Fibroblast of the aortic adventitia (primary cell): Measurements from ENCODE around the gene UNC5C. TPM values are rescaled to one million over a fixed set of nuclear protein-coding genes. Genes with fewer than 3 reads are reported as not detected.
A peak's percentile ranks its signal among the peaks of the same experiment; 100 is the strongest.

Experiments
- DNase-seq: peaks from one replicate; pipeline ENCODE4 v3.0.0-alpha.2; 2010; ENCODE audit warnings: low read depth
- H3K4me3 ChIP-seq: 2 replicates; pipeline ENCODE4 v1.5.1; 2011; ENCODE audit warnings: low read depth, mild to moderate bottlenecking, control low read depth, low read length, moderate library complexity
- CTCF ChIP-seq: IDR thresholded peaks from 2 replicates; pipeline ENCODE4 v1.5.1; 2011; ENCODE audit warnings: mild to moderate bottlenecking, low read length, control low read depth, inconsistent platforms; ENCODE audit not compliant: insufficient read depth
- total RNA-seq: library from RNA; depleted of rRNA; stranded (reverse); fragments of >200 nt; gene quantifications from 2 replicates; pipeline ENCODE4 v1.2.3, GENCODE V29; 2012; ENCODE audit warnings: low replicate concordance

The UNC5C gene
- total RNA-seq, 1 donor = 2.2 TPM

DNA sequence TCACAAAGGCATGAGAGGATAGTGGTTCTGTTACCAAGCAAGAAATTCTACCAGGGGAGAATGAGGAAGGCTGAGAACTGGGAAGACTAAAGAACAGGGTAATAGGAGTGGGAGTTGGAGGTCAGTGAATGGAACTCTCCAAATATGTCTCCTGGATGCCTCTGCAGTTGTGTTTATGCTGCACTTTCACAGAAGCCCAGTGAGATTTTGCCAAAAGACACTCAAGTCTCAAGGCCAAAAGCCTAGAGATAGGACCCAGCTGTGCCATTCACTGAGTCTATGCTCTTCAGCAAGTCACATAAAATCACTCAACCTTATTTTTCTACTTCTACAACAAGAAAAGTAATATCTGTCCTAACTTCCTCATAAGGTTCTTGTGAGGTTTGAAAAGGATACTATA is 285.4 kb downstream of the UNC5C start:
- DNase-seq = no peak
- no peak overlapping the region for H3K4me3 ChIP-seq
- no peak for TF ChIP-seq CTCF

- no peak for DNase-seq
- H3K4me3 ChIP-seq = no peak overlapping the region
- no peak for TF ChIP-seq CTCF
Measured at GRCh38 chr4:95256108-95256835, 292.5 kb downstream of the UNC5C start.

DNA sequence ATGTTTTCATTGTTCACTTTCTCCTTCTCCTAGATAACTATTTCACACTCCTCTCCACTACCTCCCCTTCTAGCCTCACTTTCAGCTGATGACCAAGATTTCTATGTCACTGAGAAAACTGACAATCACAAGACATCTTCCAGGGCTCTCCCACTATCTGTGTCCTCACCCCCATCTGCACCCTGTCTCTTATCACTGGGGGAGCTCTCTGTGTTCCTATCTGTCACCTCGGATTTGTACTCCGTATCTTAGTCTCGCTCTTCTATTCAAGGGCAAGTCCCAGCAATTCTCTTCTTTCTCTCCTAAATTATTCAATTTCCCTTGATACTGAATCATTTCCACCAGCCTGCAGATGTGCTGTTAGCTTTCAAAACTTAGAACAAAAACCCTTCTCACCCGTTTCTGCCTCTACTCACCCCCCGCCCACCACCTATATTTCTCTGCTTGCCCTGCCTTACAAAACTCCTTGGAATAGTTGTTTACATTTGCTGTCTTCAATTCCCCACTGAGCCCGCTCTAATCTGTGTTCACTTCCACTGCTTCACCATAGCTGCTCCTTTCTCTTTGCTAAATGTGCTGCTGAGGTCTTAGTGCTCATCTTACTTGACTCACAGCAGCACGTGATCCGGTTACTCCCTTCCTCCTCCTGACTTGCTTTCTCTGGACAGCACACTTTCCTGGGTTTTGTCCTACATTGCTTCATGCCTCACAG is 293.2 kb downstream of the UNC5C start:
- no peak for TF ChIP-seq CTCF
- DNase-seq = peak; percentile 62
- H3K4me3 ChIP-seq = no peak overlapping the region

DNA sequence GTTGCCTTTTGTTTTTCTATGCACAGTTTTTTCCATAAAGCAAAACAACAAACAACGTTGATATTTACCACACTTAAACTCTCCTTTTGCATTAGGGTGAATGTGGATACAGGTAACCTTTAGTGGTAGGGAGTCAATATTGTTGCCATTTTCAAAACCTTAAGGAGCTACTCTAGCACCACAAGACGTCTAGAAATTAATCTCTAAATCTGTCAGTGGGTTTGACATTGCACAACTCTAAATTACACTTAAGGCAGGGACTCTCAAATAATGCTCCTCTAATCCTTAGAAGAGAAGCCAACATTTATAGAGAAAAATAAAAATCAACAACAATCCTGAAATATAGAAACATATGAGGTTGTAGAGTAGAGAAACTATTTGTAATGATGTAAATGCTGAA is 297.2 kb downstream of the UNC5C start:
- TF ChIP-seq CTCF = no peak
- DNase-seq = no peak
- no peak overlapping the region for H3K4me3 ChIP-seq

GRCh38 chr4:95250544-95251137 is 298.1 kb downstream of the UNC5C start:
- DNase-seq = no peak
- no peak overlapping the region for H3K4me3 ChIP-seq
- TF ChIP-seq CTCF = no peak

DNA sequence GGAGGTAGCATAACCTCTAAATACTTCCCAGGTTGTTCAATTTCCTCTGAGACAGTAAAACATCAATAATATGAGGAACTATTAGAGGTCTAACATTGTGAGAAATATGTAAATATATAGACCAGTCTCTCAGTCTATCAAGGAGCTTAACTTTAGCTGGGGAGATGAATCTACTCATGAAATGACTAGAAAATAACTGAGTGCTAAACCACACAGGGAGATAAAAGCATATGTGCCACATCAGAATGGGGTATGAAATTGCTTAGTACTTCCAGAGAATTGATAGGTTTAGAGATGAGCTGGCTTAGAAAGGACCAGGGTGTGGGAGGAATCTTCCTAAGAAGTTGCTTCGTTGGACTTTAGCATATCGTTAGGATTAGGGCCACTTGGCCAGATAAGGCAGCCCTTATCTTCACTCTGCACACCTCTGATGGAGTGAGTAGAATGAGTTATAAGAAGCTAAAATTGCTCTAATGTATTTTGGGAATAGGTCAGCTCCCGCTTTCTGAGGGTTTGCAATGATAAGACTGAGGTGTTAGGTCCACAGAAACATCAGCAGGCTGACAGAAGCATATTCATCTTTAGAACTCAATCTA is 299.2 kb downstream of the UNC5C start:
- no peak overlapping the region for H3K4me3 ChIP-seq
- no peak for DNase-seq
- no peak for TF ChIP-seq CTCF
